GM12878 (cell line): ENCODE data around the gene TUBB. TPM values are rescaled to one million over a fixed set of nuclear protein-coding genes. Genes with fewer than 3 reads are reported as not detected.

Source experiments
- ATAC-seq: fragments of 200-7000 bp; cut with Tn5 transposase; 3 replicates; pipeline ENCODE4 v1.9.1; 2020; ENCODE audit warnings: mild to moderate bottlenecking, moderate library complexity
- BruUV-seq: library from RNA; stranded (reverse); fragments of 400-500 nt; replicated peaks from 2 replicates; lab custom pipeline; 2021; lab: Mats Ljungman, UMichigan
- CTCF ChIA-PET: fragments of 300-600 bp; sonication (Branson Sonifier 250); formaldehyde crosslinking; extraction: SDS; loops from one replicate; lab custom pipeline; 2021; ENCODE audit warnings: inconsistent platforms; lab: Yijun Ruan, JAX
- POLR2A ChIA-PET: fragments of 350-600 bp; formaldehyde crosslinking; extraction: SDS; loops from one replicate; lab custom pipeline; 2021; ENCODE audit warnings: inconsistent platforms; lab: Charles Lee
- RAD21 ChIA-PET: fragments of 300-600 bp; sonication (Branson Sonifier 250); formaldehyde crosslinking; loops from one replicate; lab custom pipeline; 2023; ENCODE audit warnings: antibody characterized with exemption; ENCODE audit not compliant: unreplicated experiment; lab: Charles Lee
- SMC1A ChIA-PET: fragments of 300-600 bp; sonication (Branson Sonifier 250); formaldehyde crosslinking; loops from one replicate; lab custom pipeline; 2023; ENCODE audit not compliant: unreplicated experiment, uncharacterized antibody; lab: Charles Lee
- DNase-seq: peaks from one replicate; pipeline ENCODE4 v3.0.0-alpha.2; 2011; ENCODE audit warnings: low read depth, low spot score
- FAIRE-seq: peaks from 3 replicates; lab custom pipeline; 2011; peaks lifted over from hg19 to GRCh38; lab: Jason Lieb, UNC
- H2AFZ ChIP-seq: 2 replicates; pipeline ENCODE4 v1.6.0; 2011; ENCODE audit warnings: low read depth, low read length, control low read depth; ENCODE audit not compliant: control insufficient read depth
- H3K27ac ChIP-seq: 2 replicates; pipeline ENCODE4 v1.5.1; 2011; ENCODE audit warnings: control low read depth; ENCODE audit not compliant: control insufficient read depth, insufficient read depth
- H3K27me3 ChIP-seq, 2 experiments: replicated peaks in 1 of 2; 2 replicates each; pipeline versions ENCODE4 v1.6.0 to v1.6.1; 2011; ENCODE audit warnings: low read length in 1 of 2; ENCODE audit not compliant: control insufficient read depth in 2 of 2, insufficient read depth in 2 of 2
- H3K36me3 ChIP-seq, 2 experiments: 2 replicates each; pipeline ENCODE4 v1.5.1; 2011; ENCODE audit warnings: low read length in 1 of 2; ENCODE audit not compliant: control insufficient read depth in 2 of 2, insufficient read depth in 2 of 2
- H3K4me1 ChIP-seq: 2 replicates; pipeline ENCODE4 v1.6.1; 2011; ENCODE audit warnings: mild to moderate bottlenecking, low read length, moderate library complexity, mixed read lengths; ENCODE audit not compliant: control insufficient read depth, insufficient read depth
- H3K4me2 ChIP-seq: 2 replicates; pipeline ENCODE4 v1.6.0; 2011; ENCODE audit warnings: control low read depth; ENCODE audit not compliant: control insufficient read depth, insufficient read depth
- H3K4me3 ChIP-seq: fragments of 200-600 bp; sonication (generic); 2 replicates; pipeline ENCODE4 v1.5.1; 2016
- H3K79me2 ChIP-seq: 2 replicates; pipeline ENCODE4 v1.6.0; 2011; ENCODE audit warnings: low read length; ENCODE audit not compliant: control insufficient read depth, insufficient read depth
- H3K9ac ChIP-seq: 2 replicates; pipeline ENCODE4 v1.8.0; 2011; ENCODE audit warnings: low read length, control low read depth, mixed read lengths; ENCODE audit not compliant: control insufficient read depth, insufficient read depth
- H3K9me3 ChIP-seq: replicated peaks from 3 replicates; pipeline ENCODE4 v1.5.1; 2011; ENCODE audit warnings: mild to moderate bottlenecking, low read length; ENCODE audit not compliant: control insufficient read depth, insufficient read depth
- H4K20me1 ChIP-seq: 2 replicates; pipeline ENCODE4 v1.6.0; 2011; ENCODE audit not compliant: control insufficient read depth, insufficient read depth
- CEBPB ChIP-seq, 2 experiments: fragments of 150-350 bp in 1 of 2; IDR thresholded peaks; 2 replicates each; pipeline ENCODE4 v1.6.1; 2012 to 2014; ENCODE audit warnings: low read depth in 2 of 2, low read length in 2 of 2, borderline replicate concordance in 1 of 2, inconsistent platforms in 1 of 2
- CHD4 ChIP-seq: fragments of 200-600 bp; sonication (generic); IDR thresholded peaks from 2 replicates; pipeline ENCODE4 v1.6.1; 2016; ENCODE audit warnings: mild to moderate bottlenecking
- EGR1 ChIP-seq, 2 experiments: IDR thresholded peaks; 1 replicate in 1 of 2; 2 replicates in 1 of 2; pipeline ENCODE4 v1.6.1; 2011 to 2012; ENCODE audit warnings: low read depth in 2 of 2, low read length in 2 of 2, borderline replicate concordance in 1 of 2, mild to moderate bottlenecking in 1 of 2, moderate library complexity in 1 of 2
- MEF2B ChIP-seq: fragments of 450-650 bp; IDR thresholded peaks from 2 replicates; pipeline ENCODE4 v1.6.1; 2018; ENCODE audit warnings: mild to moderate bottlenecking, moderate library complexity; ENCODE audit not compliant: partially characterized antibody, poor library complexity, severe bottlenecking
- NFYA ChIP-seq: IDR thresholded peaks from 2 replicates; pipeline ENCODE4 v1.6.1; 2011; ENCODE audit warnings: low read depth, mild to moderate bottlenecking, low read length, improper control_type of control experiment, borderline replicate concordance
- RBBP5 ChIP-seq: fragments of 200-600 bp; sonication (generic); conservative IDR thresholded peaks from 2 replicates; pipeline ENCODE4 v1.6.1; 2016
- SMC3 ChIP-seq: IDR thresholded peaks from 2 replicates; pipeline ENCODE4 v1.6.1; 2011; ENCODE audit warnings: low read length, improper control_type of control experiment, borderline replicate concordance
- WGBS: methylation state at CpG from one replicate; pipeline ENCODE4 v1.1.6; 2016; ENCODE audit warnings: low lambda C conversion rate; ENCODE audit not compliant: insufficient replicate concordance, insufficient coverage; ENCODE audit errors: missing lambda C conversion rate; 5-methylcytosine and 5-hydroxymethylcytosine counted together
- in situ Hi-C: fragments of 300-500 bp; cut with MboI; formaldehyde crosslinking; loops from 9 replicates; pipeline ENCODE4 v1.14.3; 2018; ENCODE audit warnings: mixed read lengths
- intact Hi-C: fragments of 100-400 bp; cut with micrococcal nuclease; formaldehyde crosslinking; loops from one replicate; pipeline ENCODE4 v1.14.2; 2022; ENCODE audit not compliant: unreplicated experiment
- polyA plus RNA-seq, 11 experiments: library from polyadenylated mRNA; depleted of rRNA in 4 of 11; unstranded in 6 of 11; stranded (reverse) in 5 of 11; fragments of >200 nt; fragmentation: Nextera tagmentation in 4 of 11; fragmentation: Illumina TruSeq in 1 of 11; extraction: Ambion mirVana in 4 of 11; extraction: Trizol in 1 of 11; gene quantifications; 1 replicate in 1 of 11; 2 replicates in 10 of 11; pipeline versions ENCODE4 v1.2.1 to v1.2.3, GENCODE V29; 2011 to 2016; ENCODE audit warnings: inconsistent platforms in 2 of 11, missing spikeins in 2 of 11, low read depth in 1 of 11
- total RNA-seq, 4 experiments: library from RNA; depleted of rRNA in 3 of 4; stranded (reverse); fragments of >200 nt in 3 of 4; fragmentation: Illumina TruSeq in 1 of 4; extraction: Trizol in 1 of 4; gene quantifications; 2 replicates each; pipeline versions ENCODE4 v1.2.1 to v1.2.3, GENCODE V29; 2013 to 2021
- TF ChIP-seq, protein P1 (sequence below): fragments of 450-650 bp; conservative IDR thresholded peaks from 2 replicates; pipeline ENCODE4 v1.6.1; 2017; ENCODE audit warnings: mild to moderate bottlenecking, moderate library complexity
- TF ChIP-seq, protein P2 (sequence below): IDR thresholded peaks from 2 replicates; pipeline ENCODE4 v1.6.1; 2012; ENCODE audit warnings: low read depth, low read length, improper control_type of control experiment
- TF ChIP-seq, protein P3 (sequence below): fragments of 450-650 bp; IDR thresholded peaks from 2 replicates; pipeline ENCODE4 v1.6.1; 2017; ENCODE audit warnings: low read depth, mild to moderate bottlenecking, moderate library complexity
- TF ChIP-seq, protein P4 (sequence below): fragments of 450-650 bp; IDR thresholded peaks from 2 replicates; pipeline ENCODE4 v1.6.1; 2017; ENCODE audit warnings: mild to moderate bottlenecking, moderate library complexity
- TF ChIP-seq, protein P5 (sequence below): IDR thresholded peaks from 2 replicates; pipeline ENCODE4 v1.6.1; 2011; ENCODE audit warnings: low read depth, mild to moderate bottlenecking, low read length, moderate library complexity, borderline replicate concordance; ENCODE audit errors: extremely low read depth

Gene TUBB
- total and polyA plus RNA-seq, 10 of the 15 experiments (the other 5 are each of a cell fraction or from before 2014, with no cell fraction given): 1,039 to 3,052 (median 1,656) TPM

DNA sequence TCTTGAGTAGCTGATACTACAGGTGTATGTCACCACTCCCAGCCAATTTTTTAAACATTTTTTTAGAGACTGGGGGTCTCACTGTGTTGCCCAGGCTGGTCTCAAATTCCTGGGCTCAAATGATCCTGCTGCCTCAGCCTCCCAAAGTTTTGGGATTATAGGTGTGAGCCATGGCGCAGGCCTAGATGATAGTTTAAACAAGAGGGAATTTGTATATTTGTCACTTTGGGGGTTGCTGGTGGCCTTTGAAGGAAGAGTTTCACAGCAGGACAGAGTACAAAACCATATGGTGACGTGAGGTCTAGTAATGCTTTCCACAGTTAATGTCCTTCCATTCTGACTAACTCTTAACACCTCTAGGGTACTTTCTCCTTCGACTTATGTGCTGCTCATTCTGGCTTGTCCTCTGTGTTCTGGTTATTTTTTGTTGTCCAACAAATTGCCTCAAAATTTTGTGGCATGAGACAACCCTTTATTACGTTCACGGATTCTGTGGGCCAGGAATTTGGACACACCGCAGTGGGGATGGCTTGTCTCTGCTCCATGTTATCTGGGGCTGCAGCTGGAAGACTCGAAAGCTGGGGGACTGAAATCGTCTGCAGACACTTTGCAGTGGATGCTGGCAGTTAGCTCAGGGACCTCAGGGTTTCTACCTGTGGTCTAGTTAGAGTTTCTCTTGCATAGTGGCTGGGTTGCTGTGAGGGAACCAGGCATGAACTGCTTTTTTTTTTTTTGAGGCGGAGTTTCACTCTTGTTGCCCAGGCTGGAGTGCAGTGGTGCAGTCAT is 47.2 kb downstream of the TUBB start:
- ChIA-PET SMC1A (interaction anchor here (0.9 to 9.7 kb wide), 19 partner anchors 9 to 152 kb away, joined by 3 to 217 read pairs (median 7); partner anchors contain the start of genes FLOT1 and IER3), POLR2A (interaction anchor here (1.0 to 6.2 kb wide), 14 partner anchors 9 to 55 kb away, joined by 3 to 89 read pairs (median 8); partner anchors contain the start of genes FLOT1 and IER3), CTCF (interaction anchor here (0.6 to 5.0 kb wide), 20 partner anchors 10 to 319 kb away, joined by 3 to 39 read pairs (median 4); partner anchors contain the start of gene IER3), RAD21 (interaction anchor here (0.5 to 7.4 kb wide), 18 partner anchors 9 to 146 kb away, joined by 3 to 98 read pairs (median 6); partner anchors contain the start of gene VARS2)
- Histone ChIP-seq H3K9ac (peak overlapping the region; percentile 24; the same call in 1 of the 2 replicates), H3K9me3 (no peaks in the 10 kb centered on the region; the same call in 2 of the 3 replicates), H3K4me3 (no peak overlapping the region), H2AFZ (no peak overlapping the region), H3K27me3 (no peaks in the 10 kb centered on the region), H3K4me2 (peak overlapping the region; percentile 46; the same call in 1 of the 2 replicates), H3K4me1 (peaks cover 33% of the 10 kb centered on the region), H3K27ac (peak overlapping the region; percentile 51), H4K20me1 (no peaks in the 10 kb centered on the region), H3K36me3 (no peaks in the 10 kb centered on the region), H3K79me2 (no peaks in the 10 kb centered on the region)
- peak; percentile 80 for ATAC-seq
- peak; percentile 75 for DNase-seq
- no TSS peak for BruUV-seq
- intact Hi-C loops: no loop called here
- WGBS: 11% methylated on average over 9 of the region's 9 CpGs
- in situ Hi-C loops: no loop called here
- peak; percentile 18 for FAIRE-seq
- no peak for TF ChIP-seq CHD4
- TF ChIP-seq, protein P1, sequence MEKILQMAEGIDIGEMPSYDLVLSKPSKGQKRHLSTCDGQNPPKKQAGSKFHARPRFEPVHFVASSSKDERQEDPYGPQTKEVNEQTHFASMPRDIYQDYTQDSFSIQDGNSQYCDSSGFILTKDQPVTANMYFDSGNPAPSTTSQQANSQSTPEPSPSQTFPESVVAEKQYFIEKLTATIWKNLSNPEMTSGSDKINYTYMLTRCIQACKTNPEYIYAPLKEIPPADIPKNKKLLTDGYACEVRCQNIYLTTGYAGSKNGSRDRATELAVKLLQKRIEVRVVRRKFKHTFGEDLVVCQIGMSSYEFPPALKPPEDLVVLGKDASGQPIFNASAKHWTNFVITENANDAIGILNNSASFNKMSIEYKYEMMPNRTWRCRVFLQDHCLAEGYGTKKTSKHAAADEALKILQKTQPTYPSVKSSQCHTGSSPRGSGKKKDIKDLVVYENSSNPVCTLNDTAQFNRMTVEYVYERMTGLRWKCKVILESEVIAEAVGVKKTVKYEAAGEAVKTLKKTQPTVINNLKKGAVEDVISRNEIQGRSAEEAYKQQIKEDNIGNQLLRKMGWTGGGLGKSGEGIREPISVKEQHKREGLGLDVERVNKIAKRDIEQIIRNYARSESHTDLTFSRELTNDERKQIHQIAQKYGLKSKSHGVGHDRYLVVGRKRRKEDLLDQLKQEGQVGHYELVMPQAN: no peak
- TF ChIP-seq NFYA: no peak
- TF ChIP-seq, protein P2, sequence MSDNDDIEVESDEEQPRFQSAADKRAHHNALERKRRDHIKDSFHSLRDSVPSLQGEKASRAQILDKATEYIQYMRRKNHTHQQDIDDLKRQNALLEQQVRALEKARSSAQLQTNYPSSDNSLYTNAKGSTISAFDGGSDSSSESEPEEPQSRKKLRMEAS: no peak
- TF ChIP-seq SMC3: no peak
- TF ChIP-seq, protein P3, sequence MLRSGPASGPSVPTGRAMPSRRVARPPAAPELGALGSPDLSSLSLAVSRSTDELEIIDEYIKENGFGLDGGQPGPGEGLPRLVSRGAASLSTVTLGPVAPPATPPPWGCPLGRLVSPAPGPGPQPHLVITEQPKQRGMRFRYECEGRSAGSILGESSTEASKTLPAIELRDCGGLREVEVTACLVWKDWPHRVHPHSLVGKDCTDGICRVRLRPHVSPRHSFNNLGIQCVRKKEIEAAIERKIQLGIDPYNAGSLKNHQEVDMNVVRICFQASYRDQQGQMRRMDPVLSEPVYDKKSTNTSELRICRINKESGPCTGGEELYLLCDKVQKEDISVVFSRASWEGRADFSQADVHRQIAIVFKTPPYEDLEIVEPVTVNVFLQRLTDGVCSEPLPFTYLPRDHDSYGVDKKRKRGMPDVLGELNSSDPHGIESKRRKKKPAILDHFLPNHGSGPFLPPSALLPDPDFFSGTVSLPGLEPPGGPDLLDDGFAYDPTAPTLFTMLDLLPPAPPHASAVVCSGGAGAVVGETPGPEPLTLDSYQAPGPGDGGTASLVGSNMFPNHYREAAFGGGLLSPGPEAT: peak; percentile 97
- TF ChIP-seq, protein P4, sequence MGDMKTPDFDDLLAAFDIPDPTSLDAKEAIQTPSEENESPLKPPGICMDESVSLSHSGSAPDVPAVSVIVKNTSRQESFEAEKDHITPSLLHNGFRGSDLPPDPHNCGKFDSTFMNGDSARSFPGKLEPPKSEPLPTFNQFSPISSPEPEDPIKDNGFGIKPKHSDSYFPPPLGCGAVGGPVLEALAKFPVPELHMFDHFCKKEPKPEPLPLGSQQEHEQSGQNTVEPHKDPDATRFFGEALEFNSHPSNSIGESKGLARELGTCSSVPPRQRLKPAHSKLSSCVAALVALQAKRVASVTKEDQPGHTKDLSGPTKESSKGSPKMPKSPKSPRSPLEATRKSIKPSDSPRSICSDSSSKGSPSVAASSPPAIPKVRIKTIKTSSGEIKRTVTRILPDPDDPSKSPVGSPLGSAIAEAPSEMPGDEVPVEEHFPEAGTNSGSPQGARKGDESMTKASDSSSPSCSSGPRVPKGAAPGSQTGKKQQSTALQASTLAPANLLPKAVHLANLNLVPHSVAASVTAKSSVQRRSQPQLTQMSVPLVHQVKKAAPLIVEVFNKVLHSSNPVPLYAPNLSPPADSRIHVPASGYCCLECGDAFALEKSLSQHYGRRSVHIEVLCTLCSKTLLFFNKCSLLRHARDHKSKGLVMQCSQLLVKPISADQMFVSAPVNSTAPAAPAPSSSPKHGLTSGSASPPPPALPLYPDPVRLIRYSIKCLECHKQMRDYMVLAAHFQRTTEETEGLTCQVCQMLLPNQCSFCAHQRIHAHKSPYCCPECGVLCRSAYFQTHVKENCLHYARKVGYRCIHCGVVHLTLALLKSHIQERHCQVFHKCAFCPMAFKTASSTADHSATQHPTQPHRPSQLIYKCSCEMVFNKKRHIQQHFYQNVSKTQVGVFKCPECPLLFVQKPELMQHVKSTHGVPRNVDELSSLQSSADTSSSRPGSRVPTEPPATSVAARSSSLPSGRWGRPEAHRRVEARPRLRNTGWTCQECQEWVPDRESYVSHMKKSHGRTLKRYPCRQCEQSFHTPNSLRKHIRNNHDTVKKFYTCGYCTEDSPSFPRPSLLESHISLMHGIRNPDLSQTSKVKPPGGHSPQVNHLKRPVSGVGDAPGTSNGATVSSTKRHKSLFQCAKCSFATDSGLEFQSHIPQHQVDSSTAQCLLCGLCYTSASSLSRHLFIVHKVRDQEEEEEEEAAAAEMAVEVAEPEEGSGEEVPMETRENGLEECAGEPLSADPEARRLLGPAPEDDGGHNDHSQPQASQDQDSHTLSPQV: no peak
- peak; percentile 69 for TF ChIP-seq MEF2B
- TF ChIP-seq, protein P5, sequence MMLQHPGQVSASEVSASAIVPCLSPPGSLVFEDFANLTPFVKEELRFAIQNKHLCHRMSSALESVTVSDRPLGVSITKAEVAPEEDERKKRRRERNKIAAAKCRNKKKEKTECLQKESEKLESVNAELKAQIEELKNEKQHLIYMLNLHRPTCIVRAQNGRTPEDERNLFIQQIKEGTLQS: no peak
- no peak for TF ChIP-seq RBBP5
- no peak for TF ChIP-seq CEBPB (IDR thresholded peaks at IDR 0.05; ENCODE audit: borderline replicate concordance in 1 of 2, low read depth in 2 of 2, low read length in 2 of 2)
- no peak for TF ChIP-seq EGR1 (IDR thresholded peaks at IDR 0.05; ENCODE audit: borderline replicate concordance in 1 of 2, low read depth in 2 of 2, low read length in 2 of 2)
